Esophagus muscularis mucosa (tissue), 4 donors: ENCODE results near the gene TMEM218. TPM values are rescaled to one million over a fixed set of nuclear protein-coding genes. Genes with fewer than 3 reads are reported as not detected.

Experiments used
- DNase-seq: peaks from one replicate; pipeline ENCODE4 v3.0.0-alpha.2; 2017; ENCODE audit errors: extremely low spot score
- H3K27ac ChIP-seq, 4 donors: fragments of 200-600 bp; sonication (generic); replicated peaks in 1 of 4; 1 replicate in 3 of 4; 2 replicates in 1 of 4; pipeline ENCODE4 v1.5.1; 2016 to 2019; ENCODE audit warnings: mild to moderate bottlenecking in 1 of 4
- H3K27me3 ChIP-seq, 4 donors: fragments of 200-600 bp; sonication (generic); one replicate each; pipeline versions ENCODE4 v1.5.1 to v1.6.0; 2016 to 2019
- H3K36me3 ChIP-seq, 4 donors: fragments of 200-600 bp; sonication (generic); one replicate each; pipeline ENCODE4 v1.5.1; 2016 to 2019
- H3K4me1 ChIP-seq, 4 donors: fragments of 200-600 bp; sonication (generic); one replicate each; pipeline ENCODE4 v1.5.1; 2016 to 2019
- H3K4me3 ChIP-seq, 4 donors: fragments of 200-600 bp; sonication (generic); 1 replicate in 2 of 4; 2 replicates in 2 of 4; pipeline ENCODE4 v1.5.1; 2016 to 2019; ENCODE audit warnings: mild to moderate bottlenecking in 4 of 4, moderate library complexity in 1 of 4
- H3K9me3 ChIP-seq, 4 donors: fragments of 200-600 bp; sonication (generic); 1 replicate in 3 of 4; 2 replicates in 1 of 4; pipeline ENCODE4 v1.5.1; 2016 to 2019
- EP300 ChIP-seq: sonication (generic); formaldehyde crosslinking; IDR thresholded peaks from one replicate; pipeline ENCODE4 v1.6.1; 2017; ENCODE audit warnings: antibody characterized with exemption
- POLR2A ChIP-seq: fragments of 450-650 bp; IDR thresholded peaks from one replicate; pipeline ENCODE4 v1.6.1; 2017; ENCODE audit warnings: antibody characterized with exemption, moderate library complexity, mild to moderate bottlenecking, low read depth
- POLR2AphosphoS5 ChIP-seq, 2 donors: sonication (generic); formaldehyde crosslinking; IDR thresholded peaks; one replicate each; pipeline ENCODE4 v1.6.1; 2017; ENCODE audit warnings: antibody characterized with exemption in 2 of 2
- WGBS: methylation state at CpG from one replicate; pipeline ENCODE4 v1.1.5; 2018; 5-methylcytosine and 5-hydroxymethylcytosine counted together
- intact Hi-C: fragments of 100-400 bp; cut with DNase I; formaldehyde crosslinking; loops from one replicate; pipeline ENCODE4 v1.15.1; 2023
- total RNA-seq, 4 donors: library from RNA; depleted of rRNA; stranded (reverse); fragments of >200 nt; gene quantifications; one replicate each; pipeline versions ENCODE4 v1.1.0 to v1.2.1, GENCODE V29; 2016
- TF ChIP-seq, protein P1 (sequence below), 3 experiments: fragments of 200-600 bp in 2 of 3; fragments of 450-650 bp in 1 of 3; sonication (generic) in 2 of 3; IDR thresholded peaks; one replicate each; pipeline ENCODE4 v1.5.1; 2017 to 2019; ENCODE audit warnings: antibody characterized with exemption in 3 of 3, mild to moderate bottlenecking in 2 of 3, moderate library complexity in 1 of 3

The TMEM218 gene
- total RNA-seq, 4 donors from 2014 or later = 13.1 to 20.4 (median 15.5) TPM

- DNase-seq = peak; percentile 74
- Histone ChIP-seq H3K4me1 (no peaks in the 10 kb centered on the region), H3K36me3 (peaks cover 24 to 59% (median 40%) of the 10 kb centered on the region in 4 donors), H3K27ac (no peak overlapping the region), H3K4me3 (no peak overlapping the region), H3K9me3 (no peaks in the 10 kb centered on the region), H3K27me3 (no peaks in the 10 kb centered on the region)
- intact Hi-C loops = no loop called here
- WGBS = 91% methylated on average over 7 of the region's 7 CpGs
- TF ChIP-seq POLR2AphosphoS5 (IDR thresholded peaks at IDR 0.05) = no peak
Measured at GRCh38 chr11:125102510-125102909, 8.9 kb downstream of the TMEM218 start.

DNA sequence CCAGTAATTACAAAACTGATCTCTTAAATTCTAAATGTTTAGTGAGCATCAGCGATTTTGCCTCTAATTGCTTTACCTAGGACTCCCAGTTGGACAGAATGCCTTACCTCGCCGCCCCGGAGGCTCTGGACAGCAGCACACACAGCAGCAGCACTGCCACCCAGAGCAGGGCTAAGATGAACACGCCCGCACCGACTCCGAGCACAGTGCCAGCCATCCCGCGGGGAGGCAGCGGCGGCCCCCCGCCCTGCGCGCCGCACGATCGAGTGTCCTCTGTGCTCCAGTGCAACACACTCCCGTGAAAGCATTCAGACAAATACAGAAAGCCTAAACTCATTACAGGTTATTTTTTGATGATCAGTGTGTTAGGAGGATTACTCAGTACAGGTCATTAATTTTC, 9.4 kb downstream of the TMEM218 start:
- DNase-seq = no peak
- no peak overlapping the region for H3K27ac ChIP-seq
- no peaks in the 10 kb centered on the region for H3K4me1 ChIP-seq
- H3K4me3 ChIP-seq = no peak overlapping the region
- H3K27me3 ChIP-seq = no peaks in the 10 kb centered on the region
- TF ChIP-seq, protein P1, sequence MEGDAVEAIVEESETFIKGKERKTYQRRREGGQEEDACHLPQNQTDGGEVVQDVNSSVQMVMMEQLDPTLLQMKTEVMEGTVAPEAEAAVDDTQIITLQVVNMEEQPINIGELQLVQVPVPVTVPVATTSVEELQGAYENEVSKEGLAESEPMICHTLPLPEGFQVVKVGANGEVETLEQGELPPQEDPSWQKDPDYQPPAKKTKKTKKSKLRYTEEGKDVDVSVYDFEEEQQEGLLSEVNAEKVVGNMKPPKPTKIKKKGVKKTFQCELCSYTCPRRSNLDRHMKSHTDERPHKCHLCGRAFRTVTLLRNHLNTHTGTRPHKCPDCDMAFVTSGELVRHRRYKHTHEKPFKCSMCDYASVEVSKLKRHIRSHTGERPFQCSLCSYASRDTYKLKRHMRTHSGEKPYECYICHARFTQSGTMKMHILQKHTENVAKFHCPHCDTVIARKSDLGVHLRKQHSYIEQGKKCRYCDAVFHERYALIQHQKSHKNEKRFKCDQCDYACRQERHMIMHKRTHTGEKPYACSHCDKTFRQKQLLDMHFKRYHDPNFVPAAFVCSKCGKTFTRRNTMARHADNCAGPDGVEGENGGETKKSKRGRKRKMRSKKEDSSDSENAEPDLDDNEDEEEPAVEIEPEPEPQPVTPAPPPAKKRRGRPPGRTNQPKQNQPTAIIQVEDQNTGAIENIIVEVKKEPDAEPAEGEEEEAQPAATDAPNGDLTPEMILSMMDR (IDR thresholded peaks at IDR 0.05) = no peak
- TF ChIP-seq POLR2A (no peak), EP300 (no peak), POLR2AphosphoS5 (IDR thresholded peaks at IDR 0.05) (no peak)
- no peaks in the 10 kb centered on the region for H3K9me3 ChIP-seq
- WGBS = 96% methylated on average over 19 of the region's 19 CpGs
- intact Hi-C loops = no loop called here
- H3K36me3 ChIP-seq = peaks cover 27 to 64% (median 45%) of the 10 kb centered on the region in 4 donors

DNA sequence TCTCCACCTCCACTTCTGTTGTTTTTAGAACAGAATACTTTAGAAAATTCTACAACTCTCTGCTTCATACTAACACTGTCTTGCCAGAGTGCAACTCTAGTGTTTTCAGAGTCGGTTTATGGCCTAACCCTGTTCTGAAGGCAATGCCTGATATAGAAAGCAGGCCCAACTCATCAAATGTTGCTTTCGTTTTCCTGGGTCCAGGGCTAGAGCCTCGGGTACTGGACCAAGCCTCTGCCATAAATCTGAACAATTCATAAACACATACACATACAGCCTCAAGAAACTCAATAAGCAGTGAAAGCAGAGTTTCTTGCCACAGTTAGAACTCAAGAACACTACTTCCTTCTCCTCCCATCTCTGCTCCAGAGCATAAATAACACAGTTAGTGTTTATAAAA, 9.8 kb downstream of the TMEM218 start:
- Histone ChIP-seq H3K4me3 (no peak overlapping the region), H3K27ac (no peak overlapping the region), H3K4me1 (no peaks in the 10 kb centered on the region), H3K9me3 (no peaks in the 10 kb centered on the region), H3K27me3 (no peaks in the 10 kb centered on the region), H3K36me3 (peaks cover 31 to 68% (median 49%) of the 10 kb centered on the region in 4 donors)
- WGBS = 68% methylated on average over 3 of the region's 3 CpGs
- no peak for DNase-seq
- intact Hi-C loops = no loop called here
- TF ChIP-seq EP300 (no peak), POLR2AphosphoS5 (IDR thresholded peaks at IDR 0.05) (no peak), POLR2A (no peak)
- TF ChIP-seq, protein P1 (IDR thresholded peaks at IDR 0.05) = no peak

- intact Hi-C loops = no loop called here
- H3K4me1 ChIP-seq = no peaks in the 10 kb centered on the region
- H3K9me3 ChIP-seq = no peaks in the 10 kb centered on the region
- H3K4me3 ChIP-seq = no peak overlapping the region
- 94% methylated on average over 2 of the region's 2 CpGs for WGBS
- TF ChIP-seq, protein P1 (IDR thresholded peaks at IDR 0.05) = no peak
- TF ChIP-seq POLR2A (no peak), POLR2AphosphoS5 (IDR thresholded peaks at IDR 0.05) (no peak), EP300 (no peak)
- H3K36me3 ChIP-seq = peaks cover 35 to 83% (median 61%) of the 10 kb centered on the region in 4 donors
- no peaks in the 10 kb centered on the region for H3K27me3 ChIP-seq
- no peak for DNase-seq
- H3K27ac ChIP-seq = no peak overlapping the region
Measured at GRCh38 chr11:125100136-125100535, 11.3 kb downstream of the TMEM218 start.

DNA sequence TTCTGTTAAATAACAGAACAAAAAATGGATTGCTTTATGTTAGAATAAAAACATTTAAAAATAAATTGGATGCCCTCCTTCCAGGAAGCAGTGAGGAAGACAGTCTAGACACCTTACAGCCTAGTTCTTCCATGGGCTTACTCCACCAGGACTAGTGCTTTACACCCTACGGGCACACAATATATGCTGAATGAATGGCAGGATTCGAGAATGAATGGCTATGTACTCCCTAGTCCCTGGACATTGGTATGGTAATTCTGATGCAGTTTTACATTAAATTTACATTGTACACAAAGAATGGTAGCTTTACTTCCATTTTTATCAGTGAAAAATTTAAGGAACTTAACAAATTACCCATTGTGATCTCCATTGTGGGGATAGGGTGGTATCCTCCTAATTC, 16.7 kb downstream of the TMEM218 start:
- H3K36me3 ChIP-seq = peaks cover 21 to 50% (median 42%) of the 10 kb centered on the region in 4 donors
- intact Hi-C loops = no loop called here
- no peak for TF ChIP-seq EP300
- TF ChIP-seq POLR2A = no peak
- TF ChIP-seq POLR2AphosphoS5 (IDR thresholded peaks at IDR 0.05) = no peak
- TF ChIP-seq, protein P1 (IDR thresholded peaks at IDR 0.05) = no peak
- WGBS = 82% methylated on average over 2 of the region's 2 CpGs
- H3K4me1 ChIP-seq = peaks cover 3 to 7% (median 6%) of the 10 kb centered on the region in 4 donors
- no peak overlapping the region for H3K27ac ChIP-seq
- no peaks in the 10 kb centered on the region for H3K9me3 ChIP-seq
- no peak for DNase-seq
- H3K27me3 ChIP-seq = no peaks in the 10 kb centered on the region
- no peak overlapping the region for H3K4me3 ChIP-seq
